Left kidney (tissue), 8 donors: ENCODE data around the gene DFFB. TPM values are rescaled to one million over a fixed set of nuclear protein-coding genes. Genes with fewer than 3 reads are reported as not detected.
"Not testable (repeated sequence)": the region's sequence is repeated elsewhere in the genome, so short reads cannot be mapped to it uniquely, and the experiment has no call there.

Experiments
- DNase-seq: peaks from one replicate; pipeline ENCODE4 v3.0.0-alpha.2; 2013
- long read RNA-seq, 8 donors: transcript quantifications; one replicate each; lab custom pipeline, GENCODE V29; 2026
- polyA plus RNA-seq: library from polyadenylated mRNA; unstranded; fragments of 120-200 nt; gene quantifications from one replicate; pipeline ENCODE4 v1.2.1, GENCODE V29; 2013; ENCODE audit not compliant: insufficient read length

Gene DFFB
- 9.8 TPM for polyA plus RNA-seq
- long read RNA-seq, donor 1, result 0 reads
- long read RNA-seq, donor 2, partial matches to known transcripts, result 0 of 1 reads
- long read RNA-seq, donor 2, other reads (novel, unspliced or antisense), result 0 of 1 reads
- long read RNA-seq, donor 3, result 0 reads
- long read RNA-seq, donor 4, result 0 reads
- long read RNA-seq, donor 5, result 0 reads
- long read RNA-seq, donor 6, partial matches to known transcripts, result 10 of 11 reads
- long read RNA-seq, donor 6, other reads (novel, unspliced or antisense), result 0 of 11 reads
- long read RNA-seq, donor 7, partial matches to known transcripts, result 0 of 2 reads
- long read RNA-seq, donor 7, other reads (novel, unspliced or antisense), result 0 of 2 reads
- long read RNA-seq, donor 8, result 0 reads

DNA sequence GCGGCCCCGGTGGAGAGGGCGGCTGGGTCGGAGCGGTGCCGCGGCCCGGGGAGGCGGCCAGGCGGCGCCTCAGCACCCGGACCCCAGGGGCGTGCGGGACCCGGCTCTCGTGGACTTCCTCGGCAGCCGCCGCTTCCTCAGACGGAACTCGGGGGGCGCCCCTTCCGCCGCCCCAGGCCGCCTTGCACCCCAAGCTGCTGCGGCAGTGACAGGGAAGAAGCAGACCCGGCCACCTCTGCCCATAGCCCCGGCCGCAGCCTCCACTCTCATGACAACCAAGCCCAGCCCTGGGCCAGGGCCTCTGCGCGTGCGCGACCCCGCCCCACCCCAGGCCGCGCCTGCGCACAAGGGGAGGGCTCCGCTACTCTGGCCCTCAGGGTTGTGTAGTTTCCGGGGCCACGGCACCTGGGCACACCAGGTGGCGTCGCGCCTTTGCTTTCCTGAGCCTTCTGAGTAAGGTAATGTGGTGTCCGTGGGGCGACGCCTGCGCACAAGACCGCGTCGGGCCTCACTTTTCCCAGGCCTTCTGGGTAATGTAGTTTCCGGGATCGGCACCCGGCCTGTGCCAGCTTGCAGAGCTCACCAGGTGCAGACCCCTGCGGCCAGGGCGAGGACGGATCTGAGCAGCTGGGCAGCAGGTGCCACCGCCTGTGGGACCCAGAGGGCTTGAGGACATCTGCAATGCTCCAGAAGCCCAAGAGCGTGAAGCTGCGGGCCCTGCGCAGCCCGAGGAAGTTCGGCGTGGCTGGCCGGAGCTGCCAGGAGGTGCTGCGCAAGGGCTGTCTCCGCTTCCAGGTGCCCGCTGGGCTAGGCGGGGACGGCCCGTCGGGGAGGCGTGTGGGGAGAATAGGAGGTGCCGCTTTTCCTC, at the start of gene DFFB, which contains the start of gene CEP104:
TSS of gene DFFB (plus strand) at position 554 of the 868 bp plus-strand sequence. CDS start at position 682, 128 bp downstream.
TSS of gene CEP104 (minus strand) at position 289 of the 868 bp plus-strand sequence. CDS start 4,804 bp downstream, outside the sequence.
- peak; percentile 94 for DNase-seq

GRCh38 chr1:3807769-3808168, 49.5 kb upstream of the DFFB start:
- no peak for DNase-seq

GRCh38 chr1:3809680-3810079, 47.6 kb upstream of the DFFB start:
- no peak for DNase-seq

DNA sequence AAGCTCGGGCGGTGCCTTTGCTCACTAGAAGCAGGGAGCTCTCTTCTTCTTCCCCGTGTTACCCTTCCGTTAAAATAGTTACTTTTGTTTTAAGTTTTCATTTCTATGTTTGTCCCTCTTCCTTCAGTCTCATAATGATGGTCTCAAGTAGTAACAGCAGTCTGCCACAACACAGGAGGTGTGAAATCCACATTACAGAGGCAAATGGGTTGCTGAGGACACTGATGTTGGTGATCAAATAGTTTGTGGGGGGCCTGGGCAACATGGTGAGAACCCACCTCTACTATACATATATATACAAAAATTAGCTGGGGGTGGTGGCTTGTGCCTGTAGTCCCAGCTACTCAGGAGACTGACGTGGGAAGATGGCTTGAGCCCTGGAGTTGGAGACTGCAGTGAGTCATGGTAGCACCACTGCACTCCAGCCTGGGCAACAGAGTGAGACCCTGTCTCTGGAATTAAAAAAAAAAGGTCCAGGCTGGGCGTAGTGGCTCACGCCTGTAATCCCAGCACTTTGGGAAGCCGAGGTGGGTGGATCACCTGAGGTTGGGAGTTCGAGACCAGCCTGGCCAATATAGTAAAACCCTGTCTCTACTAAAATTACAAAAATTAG, 47.0 kb upstream of the DFFB start:
- not testable (repeated sequence) for DNase-seq

DNA sequence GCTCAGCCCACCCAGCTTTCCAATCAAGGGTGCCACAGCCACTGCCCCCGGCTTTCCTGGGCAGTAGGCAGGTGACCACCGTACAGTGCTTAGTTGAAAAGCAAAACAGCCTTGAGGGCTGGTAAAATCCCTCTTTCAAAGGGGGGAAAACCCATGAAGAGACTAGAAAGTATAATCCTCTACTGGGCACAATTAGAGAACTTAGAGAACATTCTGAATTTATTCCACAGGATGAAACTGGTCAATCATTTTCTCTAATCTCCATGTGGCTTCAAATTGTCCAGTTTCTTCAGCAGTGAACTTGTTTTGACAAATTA, 45.7 kb upstream of the DFFB start:
- DNase-seq, result no peak

DNA sequence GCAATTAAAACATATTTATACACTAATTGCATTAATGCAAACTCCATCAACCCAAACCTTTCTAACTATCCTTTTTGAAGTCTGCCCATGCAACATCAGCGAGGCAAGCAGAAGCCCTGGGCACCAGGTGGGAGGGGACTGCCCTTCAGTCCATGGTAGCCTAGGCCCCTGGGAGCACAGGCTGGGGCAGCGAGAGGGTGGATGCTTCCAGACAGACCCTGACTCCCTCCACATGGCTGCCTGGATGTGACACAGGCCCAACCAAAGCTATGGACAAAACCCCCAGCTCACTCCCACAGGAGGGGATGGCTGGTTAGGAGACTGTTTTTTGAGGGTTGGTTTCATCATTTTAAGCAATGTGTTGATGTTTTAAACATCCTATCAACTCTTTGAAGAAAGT, 43.2 kb upstream of the DFFB start:
- DNase-seq, result no peak

DNA sequence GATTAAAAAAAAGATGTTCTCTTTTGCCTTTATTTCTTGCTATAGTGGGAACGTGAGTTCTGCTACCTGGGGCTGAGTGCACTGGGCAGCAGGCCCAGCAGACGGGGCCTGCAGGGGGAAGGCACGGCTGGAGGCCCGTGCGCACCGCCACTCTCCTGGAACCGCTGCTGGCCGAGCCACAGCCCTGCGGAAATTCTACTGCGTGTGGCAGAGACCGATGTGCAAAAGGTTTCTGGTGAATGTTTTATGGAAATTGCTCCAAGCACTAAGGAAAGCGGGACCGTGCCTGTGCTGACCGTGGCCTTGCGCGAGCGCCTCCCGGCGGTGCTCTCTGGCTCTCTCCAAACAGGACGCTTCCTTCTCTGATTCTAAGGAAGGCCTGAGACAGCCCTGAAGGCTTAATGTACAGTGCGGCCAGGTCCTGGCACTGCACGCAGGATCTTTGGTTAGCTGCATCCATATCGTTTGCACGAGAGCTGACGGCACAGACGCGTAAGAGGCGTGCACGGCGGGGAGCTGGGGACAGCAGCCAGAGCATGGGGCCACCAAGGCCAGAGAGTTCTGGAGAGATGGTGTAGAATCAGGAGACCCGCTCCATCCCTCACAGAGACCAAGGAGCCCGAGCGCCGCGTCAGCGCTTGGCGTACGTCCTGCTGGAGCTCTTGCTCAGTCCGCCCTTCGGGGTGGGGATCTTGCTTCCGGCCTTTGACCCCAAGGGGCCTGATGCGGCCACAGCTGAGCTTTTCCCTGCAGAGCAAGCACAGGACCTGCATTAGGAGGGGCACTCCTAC, 42.3 kb upstream of the DFFB start:
- no peak for DNase-seq

DNA sequence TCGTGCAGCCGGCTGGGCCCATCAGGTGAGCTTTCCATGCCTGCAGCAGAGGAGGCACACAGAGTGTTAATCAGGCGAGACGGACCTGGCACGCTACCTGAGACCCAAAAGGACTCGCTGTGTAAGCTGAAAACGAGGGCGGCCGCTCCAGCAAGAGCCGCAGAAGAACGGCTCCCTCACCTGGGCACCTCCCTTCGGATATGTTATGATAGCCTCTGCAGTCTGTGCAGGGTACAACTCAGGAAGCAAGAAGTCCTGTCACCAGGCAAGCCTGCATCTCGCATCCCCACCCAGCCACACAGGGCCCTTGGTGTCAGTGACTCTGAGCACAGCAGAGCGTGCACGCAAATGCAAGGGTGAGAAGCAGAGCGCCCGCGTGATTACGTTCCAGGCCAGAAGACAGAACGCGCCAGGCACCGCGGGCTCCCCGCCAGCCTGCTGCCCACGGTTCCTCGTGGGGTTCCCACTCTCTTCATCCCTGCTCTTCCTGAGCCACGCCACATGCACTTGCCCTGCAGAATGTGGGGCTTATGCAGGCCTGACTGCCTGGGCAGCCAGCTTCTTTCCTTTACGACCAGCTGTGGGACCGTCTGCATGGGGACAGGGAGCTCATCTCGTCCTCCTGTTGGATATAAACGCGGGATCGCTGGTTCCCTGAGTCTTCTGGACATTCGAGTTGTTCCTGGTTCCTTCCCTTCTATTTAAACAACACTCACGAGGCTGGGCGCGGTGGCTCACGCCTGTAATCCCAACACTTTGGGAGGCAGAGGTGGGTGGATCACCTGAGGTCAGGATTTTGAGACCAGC, 40.7 kb upstream of the DFFB start:
- DNase-seq, result no peak

- DNase-seq, result no peak
Measured at GRCh38 chr1:3817138-3817740, 40.0 kb upstream of the DFFB start.

- DNase-seq, result no peak
Measured at GRCh38 chr1:3817821-3818597, 39.3 kb upstream of the DFFB start.

DNA sequence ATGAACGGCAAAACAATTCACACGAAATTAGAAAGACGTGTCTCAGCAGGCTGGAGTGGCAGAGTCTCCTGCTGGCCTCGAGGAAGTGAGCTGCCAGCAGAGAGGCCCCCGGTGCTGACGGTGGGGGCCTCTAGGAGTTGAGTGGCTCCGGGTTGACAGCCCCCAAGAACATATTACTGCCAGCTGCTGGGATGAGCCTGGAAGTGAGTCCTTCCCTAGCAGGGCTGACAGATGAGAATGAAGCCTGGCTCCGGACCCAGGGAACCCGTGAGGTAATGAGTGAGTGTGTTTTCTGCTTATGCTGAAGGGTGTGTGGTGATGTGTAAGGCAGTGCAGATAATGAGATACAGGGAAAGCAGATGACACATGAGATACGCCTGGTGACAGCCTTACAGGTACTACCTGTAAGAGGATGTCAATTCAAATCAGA, 37.5 kb upstream of the DFFB start:
- DNase-seq, result no peak

- DNase-seq, result no peak
Measured at GRCh38 chr1:3820316-3820715, 37.0 kb upstream of the DFFB start.

- no peak for DNase-seq
Measured at GRCh38 chr1:3821004-3821403, 36.3 kb upstream of the DFFB start.

- no peak for DNase-seq
Measured at GRCh38 chr1:3821447-3821846, 35.8 kb upstream of the DFFB start.

GRCh38 chr1:3821908-3822307, 35.4 kb upstream of the DFFB start:
- DNase-seq, result no peak

DNA sequence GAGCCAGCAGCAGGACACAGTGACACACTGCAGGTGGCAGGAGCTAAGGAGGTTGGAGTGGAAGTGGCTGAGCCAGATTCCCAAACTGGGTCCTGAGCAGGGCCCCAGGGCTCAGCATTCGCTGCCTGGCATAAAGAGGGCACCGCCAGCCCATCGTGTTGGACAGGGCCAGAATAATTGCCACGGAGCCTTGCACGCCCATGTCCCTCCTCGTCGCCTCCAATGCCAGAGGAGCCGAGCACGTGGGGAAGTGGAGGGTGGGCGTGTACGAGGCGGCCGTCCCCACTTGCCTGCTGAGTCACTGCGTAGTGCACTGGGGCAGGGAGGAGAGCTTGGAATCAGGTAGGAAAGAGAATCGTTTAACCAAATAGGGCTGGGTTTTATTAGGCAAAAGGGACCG, 34.9 kb upstream of the DFFB start:
- DNase-seq, result no peak

GRCh38 chr1:3824650-3825049, 32.6 kb upstream of the DFFB start:
- no peak for DNase-seq

GRCh38 chr1:3825356-3825755, 31.9 kb upstream of the DFFB start:
- DNase-seq, result no peak

- DNase-seq, result no peak
Measured at GRCh38 chr1:3827813-3828307, 29.4 kb upstream of the DFFB start.

DNA sequence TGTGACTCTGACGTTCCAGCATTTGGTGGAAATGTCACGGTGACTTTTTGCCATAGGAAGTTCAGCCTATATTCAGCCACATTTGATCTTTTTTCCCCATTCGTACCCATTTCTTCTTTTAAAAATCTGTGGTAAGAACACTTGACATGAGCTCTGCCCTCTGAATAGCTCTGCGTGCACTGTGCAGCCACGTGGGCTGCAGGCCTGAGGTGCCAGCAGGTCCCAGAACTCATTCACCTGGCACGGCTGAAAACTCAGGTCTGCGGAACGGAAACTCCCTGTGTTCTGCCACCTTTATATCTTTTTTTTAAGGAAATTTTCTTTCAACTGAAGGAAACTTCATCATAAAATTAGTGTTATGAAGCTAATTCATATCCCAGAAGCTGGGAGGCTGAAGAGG, 28.9 kb upstream of the DFFB start:
- no peak for DNase-seq
